Measurements from ENCODE around the gene C1QTNF4. TPM values are rescaled to one million over a fixed set of nuclear protein-coding genes. Genes with fewer than 3 reads are reported as not detected.
A peak's percentile ranks its signal among the peaks of the same experiment; 100 is the strongest.

C1QTNF4 gene
- total and polyA plus RNA-seq, 9 of the 15 experiments (the other 6 are each of a cell fraction or from before 2014, with no cell fraction given): not detected

DNA sequence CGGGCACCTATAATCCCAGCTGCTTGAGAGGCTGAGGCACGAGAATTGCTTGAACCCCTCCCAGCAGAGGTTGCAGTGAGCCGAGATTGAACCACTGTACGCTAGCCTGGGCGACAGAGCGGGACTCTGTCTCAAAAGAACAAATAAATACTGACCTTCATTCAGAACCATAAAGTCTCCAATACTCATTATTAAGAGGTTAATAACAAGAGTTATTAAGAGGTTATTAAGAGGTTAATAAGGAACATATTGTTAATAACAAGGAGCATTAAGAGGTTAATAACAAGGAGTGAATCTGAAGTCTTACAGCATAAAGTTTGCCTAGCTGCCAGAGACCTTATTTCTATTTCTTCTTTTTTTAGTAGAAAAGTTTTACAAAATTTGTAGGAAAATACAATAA, 48.9 kb downstream of the C1QTNF4 start:
- FAIRE-seq (no peak), DNase-seq (ENCODE audit: extremely low read depth in 1 of 4, low spot score in 3 of 4) (no peak), ATAC-seq (no peak)
- Histone ChIP-seq H2AFZ (ENCODE audit: low read depth, low read length) (no peak overlapping the region), H3K36me3 (ENCODE audit: control insufficient read depth, insufficient read depth, low read length) (peaks cover 24% of the 10 kb centered on the region), H3K27ac (ENCODE audit: extremely low read depth, low read depth, low read length) (no peak overlapping the region), H3K4me1 (replicated peaks in 1 of 2; ENCODE audit: control insufficient read depth in 2 of 2, insufficient read depth in 2 of 2, low read length in 2 of 2) (peaks cover 0 to 8% of the 10 kb centered on the region in 2 experiments; a peak in 3 of 5 replicates), H3K9me3 (replicated peaks; ENCODE audit: control insufficient read depth, insufficient read depth, low read depth, low read length) (no peaks in the 10 kb centered on the region), H4K20me1 (replicated peaks; ENCODE audit: control insufficient read depth, insufficient read depth, low read length) (peaks cover 30% of the 10 kb centered on the region; the same call in 1 of the 2 replicates), H3K9ac (ENCODE audit: insufficient read depth in 1 of 2, low read depth in 2 of 2, low read length in 2 of 2) (no peak overlapping the region), H3K27me3 (ENCODE audit: control insufficient read depth in 2 of 2, insufficient read depth in 2 of 2, low read length in 2 of 2) (no peaks in the 10 kb centered on the region), H3K4me2 (ENCODE audit: insufficient read depth, low read length) (no peak overlapping the region), H3K9me1 (ENCODE audit: control insufficient read depth, insufficient read depth, low read length) (no peaks in the 10 kb centered on the region), H3K79me2 (ENCODE audit: control insufficient read depth, insufficient read depth, low read length) (peaks cover 98% of the 10 kb centered on the region), H3K4me3 (no peak overlapping the region)
- no TSS peak for BruUV-seq (replicated peaks)
- POLR2A ChIA-PET: no interaction called here
- in situ Hi-C loops (cut with MboI) (no loop called here), intact Hi-C loops (cut with micrococcal nuclease) (no loop called here)
- CTCF ChIA-PET (ENCODE audit: low intra/inter-chr PET ratio): no interaction called here
- 93% methylated on average over 6 of the region's 6 CpGs for WGBS (ENCODE audit: insufficient coverage, low coverage, missing lambda C conversion rate)
- TF ChIP-seq BACH1 (tag; IDR thresholded peaks at IDR 0.05): no peak
- TF ChIP-seq, protein P1, sequence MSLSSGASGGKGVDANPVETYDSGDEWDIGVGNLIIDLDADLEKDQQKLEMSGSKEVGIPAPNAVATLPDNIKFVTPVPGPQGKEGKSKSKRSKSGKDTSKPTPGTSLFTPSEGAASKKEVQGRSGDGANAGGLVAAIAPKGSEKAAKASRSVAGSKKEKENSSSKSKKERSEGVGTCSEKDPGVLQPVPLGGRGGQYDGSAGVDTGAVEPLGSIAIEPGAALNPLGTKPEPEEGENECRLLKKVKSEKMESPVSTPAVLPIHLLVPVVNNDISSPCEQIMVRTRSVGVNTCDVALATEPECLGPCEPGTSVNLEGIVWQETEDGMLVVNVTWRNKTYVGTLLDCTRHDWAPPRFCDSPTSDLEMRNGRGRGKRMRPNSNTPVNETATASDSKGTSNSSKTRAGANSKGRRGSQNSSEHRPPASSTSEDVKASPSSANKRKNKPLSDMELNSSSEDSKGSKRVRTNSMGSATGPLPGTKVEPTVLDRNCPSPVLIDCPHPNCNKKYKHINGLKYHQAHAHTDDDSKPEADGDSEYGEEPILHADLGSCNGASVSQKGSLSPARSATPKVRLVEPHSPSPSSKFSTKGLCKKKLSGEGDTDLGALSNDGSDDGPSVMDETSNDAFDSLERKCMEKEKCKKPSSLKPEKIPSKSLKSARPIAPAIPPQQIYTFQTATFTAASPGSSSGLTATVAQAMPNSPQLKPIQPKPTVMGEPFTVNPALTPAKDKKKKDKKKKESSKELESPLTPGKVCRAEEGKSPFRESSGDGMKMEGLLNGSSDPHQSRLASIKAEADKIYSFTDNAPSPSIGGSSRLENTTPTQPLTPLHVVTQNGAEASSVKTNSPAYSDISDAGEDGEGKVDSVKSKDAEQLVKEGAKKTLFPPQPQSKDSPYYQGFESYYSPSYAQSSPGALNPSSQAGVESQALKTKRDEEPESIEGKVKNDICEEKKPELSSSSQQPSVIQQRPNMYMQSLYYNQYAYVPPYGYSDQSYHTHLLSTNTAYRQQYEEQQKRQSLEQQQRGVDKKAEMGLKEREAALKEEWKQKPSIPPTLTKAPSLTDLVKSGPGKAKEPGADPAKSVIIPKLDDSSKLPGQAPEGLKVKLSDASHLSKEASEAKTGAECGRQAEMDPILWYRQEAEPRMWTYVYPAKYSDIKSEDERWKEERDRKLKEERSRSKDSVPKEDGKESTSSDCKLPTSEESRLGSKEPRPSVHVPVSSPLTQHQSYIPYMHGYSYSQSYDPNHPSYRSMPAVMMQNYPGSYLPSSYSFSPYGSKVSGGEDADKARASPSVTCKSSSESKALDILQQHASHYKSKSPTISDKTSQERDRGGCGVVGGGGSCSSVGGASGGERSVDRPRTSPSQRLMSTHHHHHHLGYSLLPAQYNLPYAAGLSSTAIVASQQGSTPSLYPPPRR (CRISPR knock-in tag; IDR thresholded peaks at IDR 0.05; ENCODE audit: borderline replicate concordance): no peak
- no peak for TF ChIP-seq SMC3 (conservative IDR thresholded peaks at IDR 0.05; ENCODE audit: insufficient read depth, low read depth, low read length)
- TF ChIP-seq CEBPG (CRISPR knock-in tag; IDR thresholded peaks at IDR 0.05): no peak
- TF ChIP-seq CEBPG (tag; conservative IDR thresholded peaks at IDR 0.05 in 1 of 2, IDR thresholded peaks at IDR 0.05 in 1 of 2): no peak
- no peak for TF ChIP-seq ZNF184 (CRISPR knock-in tag; IDR thresholded peaks at IDR 0.05)
- TF ChIP-seq, protein P2, sequence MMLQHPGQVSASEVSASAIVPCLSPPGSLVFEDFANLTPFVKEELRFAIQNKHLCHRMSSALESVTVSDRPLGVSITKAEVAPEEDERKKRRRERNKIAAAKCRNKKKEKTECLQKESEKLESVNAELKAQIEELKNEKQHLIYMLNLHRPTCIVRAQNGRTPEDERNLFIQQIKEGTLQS (IDR thresholded peaks at IDR 0.05): no peak
- TF ChIP-seq, protein P2 (CRISPR knock-in tag; conservative IDR thresholded peaks at IDR 0.05): peak; percentile 77; the same call in 1 of the 2 replicates
- no peak for TF ChIP-seq NCOR1 (IDR thresholded peaks at IDR 0.05)
- no peak for TF ChIP-seq ZNF696 (CRISPR knock-in tag; conservative IDR thresholded peaks at IDR 0.05)
- TF ChIP-seq ZNF232 (CRISPR knock-in tag; IDR thresholded peaks at IDR 0.05): peak; percentile 87; the same call in 1 of the 2 replicates
- TF ChIP-seq RBM34 (IDR thresholded peaks at IDR 0.05; ENCODE audit: borderline replicate concordance, insufficient read depth, low read length): no peak
- no peak for TF ChIP-seq EZH2 (IDR thresholded peaks at IDR 0.05; ENCODE audit: borderline replicate concordance, low read depth, low read length)
- no peak for TF ChIP-seq HSF4 (CRISPR knock-in tag; IDR thresholded peaks at IDR 0.05; ENCODE audit: borderline replicate concordance)
- no peak for TF ChIP-seq ZNF197 (CRISPR knock-in tag; IDR thresholded peaks at IDR 0.05; ENCODE audit: low read depth)
- no peak for TF ChIP-seq TGIF2 (CRISPR knock-in tag; IDR thresholded peaks at IDR 0.05)
- no peak for TF ChIP-seq NFE2 (IDR thresholded peaks at IDR 0.05; ENCODE audit: low read depth)
- TF ChIP-seq ZNF431 (CRISPR knock-in tag; IDR thresholded peaks at IDR 0.05): peak; percentile 53; the same call in 1 of the 2 replicates
- TF ChIP-seq SIRT6 (IDR thresholded peaks at IDR 0.05; ENCODE audit: low read depth, low read length): no peak
- no peak for TF ChIP-seq ZNF347 (CRISPR knock-in tag; IDR thresholded peaks at IDR 0.05; ENCODE audit: low read depth)

Measured in K562 (cell line).